HUES48 (cell line): ENCODE data around the gene PRSS2.
A peak's percentile ranks its signal among the peaks of the same experiment; 100 is the strongest.

Experiments
- H3K27ac ChIP-seq: one replicate; pipeline ENCODE4 v1.7.0; 2013; ENCODE audit warnings: low read depth, low read length, inconsistent platforms
- H3K27me3 ChIP-seq: 2 replicates; pipeline ENCODE4 v1.6.1; 2013; ENCODE audit warnings: mild to moderate bottlenecking, low read length; ENCODE audit not compliant: control insufficient read depth, insufficient read depth
- H3K36me3 ChIP-seq: 2 replicates; pipeline ENCODE4 v1.6.1; 2013; ENCODE audit warnings: low read length; ENCODE audit not compliant: control insufficient read depth, insufficient read depth
- H3K4me1 ChIP-seq: 2 replicates; pipeline ENCODE4 v1.6.1; 2013; ENCODE audit warnings: mild to moderate bottlenecking, low read length; ENCODE audit not compliant: control insufficient read depth, insufficient read depth
- H3K4me3 ChIP-seq: 2 replicates; pipeline ENCODE4 v1.5.1; 2013; ENCODE audit warnings: mild to moderate bottlenecking, low read depth, low read length
- H3K9ac ChIP-seq: 2 replicates; pipeline ENCODE4 v1.6.1; 2013; ENCODE audit warnings: mild to moderate bottlenecking, low read depth, low read length, moderate library complexity
- H3K9me3 ChIP-seq: 2 replicates; pipeline ENCODE4 v1.6.1; 2013; ENCODE audit warnings: low read length; ENCODE audit not compliant: control insufficient read depth, insufficient read depth

The PRSS2 gene

DNA sequence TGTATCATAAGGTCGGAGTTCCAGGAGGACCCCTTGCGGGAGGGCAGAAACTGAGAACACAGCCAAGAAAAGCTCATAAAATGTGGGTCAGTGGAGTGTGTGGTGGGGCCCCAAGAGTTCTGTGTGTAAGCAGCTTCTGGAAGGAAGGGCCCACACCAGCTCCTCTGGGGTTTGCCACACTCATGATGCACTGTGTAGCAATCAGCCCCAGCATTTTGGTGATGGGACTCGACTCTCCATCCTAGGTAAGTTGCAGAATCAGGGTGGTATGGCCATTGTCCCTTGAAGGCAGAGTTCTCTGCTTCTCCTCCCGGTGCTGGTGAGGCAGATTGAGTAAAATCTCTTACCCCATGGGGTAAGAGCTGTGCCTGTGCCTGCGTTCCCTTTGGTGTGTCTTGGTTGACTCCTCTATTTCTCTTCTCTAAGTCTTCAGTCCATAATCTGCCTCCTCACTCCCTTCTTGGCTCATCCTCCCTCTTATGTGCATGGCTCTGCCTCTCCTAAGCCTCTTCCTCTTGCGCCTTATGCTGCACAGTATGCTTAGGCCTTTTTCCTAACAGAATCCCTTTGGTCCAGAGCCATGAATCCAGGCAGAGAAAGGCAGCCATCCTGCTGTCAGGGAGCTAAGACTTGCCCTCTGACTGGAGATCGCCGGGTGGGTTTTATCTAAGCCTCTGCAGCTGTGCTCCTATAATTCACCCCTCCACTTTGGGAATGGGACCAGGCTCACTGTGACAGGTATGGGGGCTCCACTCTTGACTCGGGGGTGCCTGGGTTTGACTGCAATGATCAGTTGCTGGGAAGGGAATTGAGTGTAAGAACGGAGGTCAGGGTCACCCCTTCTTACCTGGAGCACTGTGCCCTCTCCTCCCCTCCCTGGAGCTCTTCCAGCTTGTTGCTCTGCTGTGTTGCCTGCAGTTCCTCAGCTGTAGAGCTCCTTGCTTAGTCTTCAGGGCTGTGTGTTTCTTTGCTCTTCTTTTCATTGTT lies 17.8 kb downstream of the PRSS2 start:
- no peaks in the 10 kb centered on the region for H3K4me1 ChIP-seq
- H3K4me3 ChIP-seq = no peak overlapping the region
- no peaks in the 10 kb centered on the region for H3K9me3 ChIP-seq
- H3K27me3 ChIP-seq = 0 out of 2 replicates have a peak, but pooled peaks cover 4% of the 10 kb centered on the region
- no peak overlapping the region for H3K9ac ChIP-seq
- no peaks in the 10 kb centered on the region for H3K36me3 ChIP-seq
- H3K27ac ChIP-seq = no peak overlapping the region

DNA sequence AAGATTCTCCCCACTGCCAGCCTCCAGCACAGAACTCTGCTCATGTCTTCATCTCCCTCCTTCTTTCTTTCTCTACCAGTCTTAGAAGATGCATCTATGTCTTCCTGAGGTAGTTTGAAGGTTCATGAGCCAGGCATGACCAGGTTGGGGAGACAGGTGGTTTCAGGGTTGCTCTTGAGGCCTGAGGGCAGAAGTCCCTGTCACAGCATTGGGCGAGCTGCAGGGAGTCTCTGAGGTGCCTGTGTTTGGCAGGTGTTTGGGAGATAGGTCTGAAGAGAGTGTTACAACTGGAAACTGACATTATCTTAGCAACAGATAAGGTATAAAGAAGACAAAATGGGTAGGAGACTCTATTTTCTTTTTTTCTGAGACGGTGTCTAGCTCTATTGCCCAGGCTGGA lies 18.7 kb downstream of the PRSS2 start:
- H3K4me3 ChIP-seq = no peak overlapping the region
- H3K4me1 ChIP-seq = no peaks in the 10 kb centered on the region
- no peak overlapping the region for H3K9ac ChIP-seq
- no peak overlapping the region for H3K27ac ChIP-seq
- H3K27me3 ChIP-seq = peaks cover 12% of the 10 kb centered on the region
- no peaks in the 10 kb centered on the region for H3K36me3 ChIP-seq
- no peaks in the 10 kb centered on the region for H3K9me3 ChIP-seq

GRCh38 chr7:142790056-142790455 lies 19.3 kb downstream of the PRSS2 start:
- no peak overlapping the region for H3K4me3 ChIP-seq
- H3K9ac ChIP-seq = no peak overlapping the region
- H3K27ac ChIP-seq = no peak overlapping the region
- no peaks in the 10 kb centered on the region for H3K36me3 ChIP-seq
- H3K4me1 ChIP-seq = peaks cover 5% of the 10 kb centered on the region
- peaks cover 18% of the 10 kb centered on the region for H3K27me3 ChIP-seq
- no peaks in the 10 kb centered on the region for H3K9me3 ChIP-seq

DNA sequence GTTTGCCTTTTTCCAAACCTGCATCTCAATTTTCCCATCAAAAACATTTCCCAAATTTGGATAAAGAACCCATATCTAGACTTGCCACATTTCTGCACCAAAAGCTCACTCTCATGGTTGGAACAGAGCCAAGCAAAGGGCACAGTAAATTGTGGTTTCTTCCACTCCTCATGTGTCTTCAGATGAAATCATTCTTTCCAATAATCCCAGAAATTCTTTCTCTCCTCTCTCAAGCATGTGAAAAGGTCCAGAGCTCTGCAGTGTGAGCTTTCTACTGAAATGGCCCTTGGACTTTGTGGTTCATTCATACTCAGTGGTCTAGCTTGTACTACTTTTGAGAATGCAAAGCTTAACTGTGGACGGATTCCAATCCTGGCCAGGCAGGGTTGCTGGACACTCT lies 19.8 kb downstream of the PRSS2 start:
- no peak overlapping the region for H3K4me3 ChIP-seq
- peaks cover 10% of the 10 kb centered on the region for H3K4me1 ChIP-seq
- H3K27me3 ChIP-seq = peaks cover 23% of the 10 kb centered on the region
- H3K36me3 ChIP-seq = no peaks in the 10 kb centered on the region
- no peak overlapping the region for H3K9ac ChIP-seq
- H3K27ac ChIP-seq = no peak overlapping the region
- H3K9me3 ChIP-seq = no peaks in the 10 kb centered on the region

- peaks cover 18% of the 10 kb centered on the region for H3K4me1 ChIP-seq
- no peak overlapping the region for H3K4me3 ChIP-seq
- H3K36me3 ChIP-seq = no peaks in the 10 kb centered on the region
- no peak overlapping the region for H3K27ac ChIP-seq
- H3K9ac ChIP-seq = no peak overlapping the region
- no peaks in the 10 kb centered on the region for H3K9me3 ChIP-seq
- H3K27me3 ChIP-seq = peaks cover 32% of the 10 kb centered on the region
Observed at GRCh38 chr7:142791502-142791901, 20.7 kb downstream of the PRSS2 start.

DNA sequence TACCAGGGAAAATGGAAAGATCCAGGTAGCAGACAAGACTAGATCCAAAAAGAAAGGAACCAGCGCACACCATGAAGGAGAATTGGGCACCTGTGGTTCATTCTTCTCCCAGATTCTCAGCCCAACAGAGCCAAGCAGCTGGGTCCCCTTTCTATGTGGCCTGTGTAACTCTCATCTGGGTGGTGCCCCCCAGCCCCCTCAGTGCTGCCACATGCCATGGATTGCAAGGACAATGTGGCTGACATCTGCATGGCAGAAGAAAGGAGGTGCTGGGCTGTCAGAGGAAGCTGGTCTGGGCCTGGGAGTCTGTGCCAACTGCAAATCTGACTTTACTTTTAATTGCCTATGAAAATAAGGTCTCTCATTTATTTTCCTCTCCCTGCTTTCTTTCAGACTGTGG lies 21.4 kb downstream of the PRSS2 start:
- Histone ChIP-seq H3K9ac (no peak overlapping the region), H3K36me3 (no peaks in the 10 kb centered on the region), H3K27me3 (peaks cover 39% of the 10 kb centered on the region), H3K27ac (no peak overlapping the region), H3K9me3 (no peaks in the 10 kb centered on the region), H3K4me3 (no peak overlapping the region), H3K4me1 (peaks cover 18% of the 10 kb centered on the region)

GRCh38 chr7:142792593-142792992 lies 21.8 kb downstream of the PRSS2 start:
- H3K4me3 ChIP-seq = no peak overlapping the region
- H3K36me3 ChIP-seq = no peaks in the 10 kb centered on the region
- peaks cover 18% of the 10 kb centered on the region for H3K4me1 ChIP-seq
- no peaks in the 10 kb centered on the region for H3K9me3 ChIP-seq
- no peak overlapping the region for H3K9ac ChIP-seq
- H3K27me3 ChIP-seq = peaks cover 43% of the 10 kb centered on the region
- H3K27ac ChIP-seq = no peak overlapping the region

DNA sequence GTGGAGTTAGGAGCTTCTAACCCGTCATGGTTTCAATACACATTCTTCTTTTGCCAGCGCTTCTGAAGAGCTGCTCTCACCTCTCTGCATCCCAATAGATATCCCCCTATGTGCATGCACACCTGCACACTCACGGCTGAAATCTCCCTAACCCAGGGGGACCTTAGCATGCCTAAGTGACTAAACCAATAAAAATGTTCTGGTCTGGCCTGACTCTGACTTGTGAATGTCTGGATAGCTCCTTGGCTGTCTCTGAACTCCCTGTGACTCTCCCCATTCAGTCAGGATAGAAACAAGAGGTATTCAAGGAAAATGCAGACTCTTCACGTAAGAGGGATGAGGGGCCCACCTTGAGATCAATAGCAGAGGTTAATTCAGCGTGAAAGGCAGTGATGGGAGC lies 22.4 kb downstream of the PRSS2 start:
- no peak overlapping the region for H3K4me3 ChIP-seq
- H3K27me3 ChIP-seq = peaks cover 49% of the 10 kb centered on the region
- H3K9ac ChIP-seq = no peak overlapping the region
- H3K9me3 ChIP-seq = no peaks in the 10 kb centered on the region
- peaks cover 20% of the 10 kb centered on the region for H3K4me1 ChIP-seq
- no peak overlapping the region for H3K27ac ChIP-seq
- H3K36me3 ChIP-seq = no peaks in the 10 kb centered on the region

DNA sequence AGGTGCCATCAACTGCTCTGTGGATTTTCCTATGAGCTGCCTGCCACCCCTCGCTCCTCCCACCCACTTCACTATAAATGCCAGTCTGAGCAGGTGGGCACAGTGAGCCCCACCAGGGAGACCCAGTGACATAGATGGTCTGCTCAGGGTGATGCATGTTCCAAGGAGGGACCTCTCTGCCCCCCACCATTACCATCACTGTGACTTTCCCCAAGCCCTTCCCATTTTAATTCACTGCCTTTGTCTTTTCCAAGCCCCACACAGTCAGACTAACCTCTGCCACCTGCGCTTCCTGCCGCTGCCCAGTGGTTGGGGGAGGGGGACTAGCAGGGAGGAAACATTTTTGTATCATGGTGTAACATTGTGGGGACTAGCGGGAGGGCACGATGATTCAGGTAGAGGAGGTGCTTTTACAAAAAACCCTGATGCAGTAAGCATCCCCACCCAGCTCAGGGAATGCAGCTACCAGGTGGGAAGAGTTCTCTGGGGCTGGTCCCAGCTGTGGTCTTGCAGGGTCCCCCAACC lies 24.6 kb downstream of the PRSS2 start:
- Histone ChIP-seq H3K27ac (peak overlapping the region; percentile 73), H3K9ac (peak overlapping the region; percentile 55; the same call in 1 of the 2 replicates), H3K27me3 (peaks cover 71% of the 10 kb centered on the region), H3K36me3 (no peaks in the 10 kb centered on the region), H3K4me1 (peaks cover 38% of the 10 kb centered on the region), H3K9me3 (no peaks in the 10 kb centered on the region), H3K4me3 (peak overlapping the region; percentile 74)

DNA sequence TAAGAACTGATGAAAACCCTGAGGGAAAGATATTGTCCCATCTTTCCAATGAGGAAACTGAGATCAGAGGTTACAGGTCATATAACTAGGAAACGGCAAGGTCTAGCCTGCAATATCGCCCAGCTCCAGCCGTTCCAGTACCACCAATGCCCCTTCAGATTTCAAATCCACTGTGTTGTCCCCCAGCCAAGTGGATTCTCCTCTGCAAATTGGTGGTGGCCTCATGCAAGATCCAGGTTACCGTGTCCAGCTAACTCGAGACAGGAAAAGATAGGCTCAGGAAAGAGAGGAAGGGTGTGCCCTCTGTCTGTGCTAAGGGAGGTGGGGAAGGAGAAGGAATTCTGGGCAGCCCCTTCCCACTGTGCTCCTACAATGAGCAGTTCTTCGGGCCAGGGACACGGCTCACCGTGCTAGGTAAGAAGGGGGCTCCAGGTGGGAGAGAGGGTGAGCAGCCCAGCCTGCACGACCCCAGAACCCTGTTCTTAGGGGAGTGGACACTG lies 25.3 kb downstream of the PRSS2 start:
- H3K4me3 ChIP-seq = peak overlapping the region; percentile 74
- H3K9ac ChIP-seq = peak overlapping the region; percentile 55
- peaks cover 77% of the 10 kb centered on the region for H3K27me3 ChIP-seq
- no peaks in the 10 kb centered on the region for H3K36me3 ChIP-seq
- H3K9me3 ChIP-seq = no peaks in the 10 kb centered on the region
- H3K4me1 ChIP-seq = peaks cover 38% of the 10 kb centered on the region
- H3K27ac ChIP-seq = peak overlapping the region; percentile 73
